HCT116 (cell line): ENCODE measurements around the gene NLRC4. TPM values are rescaled to one million over a fixed set of nuclear protein-coding genes. Genes with fewer than 3 reads are reported as not detected.

Source experiments
- ATAC-seq: fragments of 200-7000 bp; cut with Tn5 transposase; 2 replicates; pipeline ENCODE4 v1.9.1; 2020; ENCODE audit warnings: mild to moderate bottlenecking, moderate library complexity
- BruUV-seq: library from RNA; stranded (reverse); fragments of 400-500 nt; replicated peaks from 2 replicates; lab custom pipeline; 2021; lab: Mats Ljungman, UMichigan
- CTCF ChIA-PET: fragments of 300-600 bp; sonication (Branson Sonifier 250); formaldehyde crosslinking; loops from one replicate; lab custom pipeline; 2021; ENCODE audit warnings: antibody characterized with exemption; lab: Charles Lee
- POLR2A ChIA-PET: fragments of 300-600, 350-600 bp; sonication (Branson Sonifier 250); formaldehyde crosslinking; loops from one replicate; lab custom pipeline; 2021; ENCODE audit warnings: antibody characterized with exemption; lab: Charles Lee
- RAD21 ChIA-PET, 2 experiments: fragments of 300-600 bp; sonication (Branson Sonifier 250); formaldehyde crosslinking; loops; one replicate each; lab custom pipeline; 2023; ENCODE audit warnings: low total read pairs in 2 of 2; ENCODE audit not compliant: uncharacterized antibody in 2 of 2, unreplicated experiment in 2 of 2, low non-redundant PET in 1 of 2; lab: Charles Lee
- DNase-seq: peaks from one replicate; pipeline ENCODE4 v3.0.0-alpha.2; 2010; ENCODE audit warnings: low read depth, low spot score
- H2AFZ ChIP-seq: fragments of 200-600 bp; shearing (Covaris generic), sonication (generic); 2 replicates; pipeline ENCODE4 v1.6.1; 2017; ENCODE audit warnings: low read depth, mixed run types, mixed read lengths, antibody characterized with exemption, low read length; ENCODE audit not compliant: poor library complexity, severe bottlenecking
- H3K27ac ChIP-seq: 2 replicates; pipeline ENCODE4 v1.5.1; 2012; ENCODE audit warnings: low read depth, low read length
- H3K27me3 ChIP-seq: fragments of 200-600 bp; sonication (generic); 2 replicates; pipeline ENCODE4 v1.6.1; 2016; ENCODE audit warnings: mixed run types, low read length, mixed read lengths; ENCODE audit not compliant: insufficient read depth
- H3K36me3 ChIP-seq, 2 experiments: fragments of 200-500 bp in 1 of 2; fragments of 200-600 bp in 1 of 2; sonication (Bioruptor generic) in 1 of 2; sonication (generic) in 1 of 2; 2 replicates each; pipeline versions ENCODE4 v1.5.1 to v1.6.1; 2014 to 2016; ENCODE audit warnings: low read length in 2 of 2, inconsistent platforms in 1 of 2, mixed read lengths in 1 of 2, mixed run types in 1 of 2; ENCODE audit not compliant: insufficient read depth in 2 of 2, control insufficient read depth in 1 of 2
- H3K4me1 ChIP-seq, 2 experiments: fragments of 200-600 bp in 1 of 2; sonication (generic) in 1 of 2; 2 replicates each; pipeline versions ENCODE4 v1.5.1 to v1.6.1; 2012 to 2017; ENCODE audit warnings: low read length in 2 of 2, inconsistent platforms in 1 of 2, mild to moderate bottlenecking in 1 of 2, mixed read lengths in 1 of 2, mixed run types in 1 of 2, moderate library complexity in 1 of 2; ENCODE audit not compliant: insufficient read depth in 2 of 2, control insufficient read depth in 1 of 2
- H3K4me2 ChIP-seq: fragments of 200-600 bp; sonication (generic); 2 replicates; pipeline ENCODE4 v1.6.1; 2017; ENCODE audit warnings: mixed run types, low read length, mixed read lengths
- H3K4me3 ChIP-seq, 2 experiments: fragments of 200-600 bp in 1 of 2; sonication (generic) in 1 of 2; replicated peaks in 1 of 2; 2 replicates each; pipeline ENCODE4 v1.5.1; 2011 to 2016; ENCODE audit warnings: low read length in 2 of 2, control low read depth in 1 of 2, low read depth in 1 of 2, mild to moderate bottlenecking in 1 of 2, mixed read lengths in 1 of 2, mixed run types in 1 of 2
- H3K79me2 ChIP-seq: fragments of 200-600 bp; sonication (generic); 2 replicates; pipeline ENCODE4 v1.6.1; 2017; ENCODE audit warnings: mild to moderate bottlenecking, mixed run types, low read length, moderate library complexity, mixed read lengths; ENCODE audit not compliant: insufficient read depth
- H3K9ac ChIP-seq: fragments of 200-600 bp; sonication (generic); 2 replicates; pipeline ENCODE4 v1.6.1; 2016; ENCODE audit warnings: low read length, mixed read lengths
- H3K9me2 ChIP-seq: fragments of 200-600 bp; sonication (generic), shearing (Covaris generic); 2 replicates; pipeline ENCODE4 v1.6.1; 2017; ENCODE audit warnings: mixed run types, mild to moderate bottlenecking, moderate library complexity; ENCODE audit not compliant: insufficient read depth
- H3K9me3 ChIP-seq, 2 experiments: fragments of 200-500 bp in 1 of 2; fragments of 200-600 bp in 1 of 2; sonication (Bioruptor generic) in 1 of 2; sonication (generic) in 1 of 2; 2 replicates each; pipeline ENCODE4 v1.6.1; 2014 to 2017; ENCODE audit warnings: low read length in 2 of 2, mixed read lengths in 2 of 2, inconsistent platforms in 1 of 2, low read depth in 1 of 2, mild to moderate bottlenecking in 1 of 2, mixed run types in 1 of 2, moderate library complexity in 1 of 2; ENCODE audit not compliant: control insufficient read depth in 1 of 2, insufficient read depth in 1 of 2
- H4K20me1 ChIP-seq: fragments of 200-600 bp; sonication (generic), shearing (Covaris generic); 2 replicates; pipeline ENCODE4 v1.6.1; 2017; ENCODE audit warnings: mixed run types, mild to moderate bottlenecking, moderate library complexity; ENCODE audit not compliant: insufficient read depth
- CTCF ChIP-seq, 3 experiments: fragments of 200-600 bp in 1 of 3; sonication (generic) in 1 of 3; IDR thresholded peaks in 2 of 3; conservative IDR thresholded peaks in 1 of 3; 2 replicates each; pipeline ENCODE4 v1.5.1; 2012 to 2017; ENCODE audit warnings: low read depth in 2 of 3, low read length in 2 of 3, antibody characterized with exemption in 1 of 3, borderline replicate concordance in 1 of 3, control low read depth in 1 of 3, mild to moderate bottlenecking in 1 of 3, mixed read lengths in 1 of 3, mixed run types in 1 of 3, moderate library complexity in 1 of 3; ENCODE audit not compliant: insufficient read depth in 1 of 3
- EZH2 ChIP-seq: fragments of 200-600 bp; sonication (generic); IDR thresholded peaks from 2 replicates; pipeline ENCODE4 v1.6.1; 2017; ENCODE audit warnings: antibody characterized with exemption, mixed run types
- MAX ChIP-seq: IDR thresholded peaks from 2 replicates; pipeline ENCODE4 v1.6.1; 2012
- POLR2A ChIP-seq: IDR thresholded peaks from 2 replicates; pipeline ENCODE4 v1.7.0; 2011; ENCODE audit warnings: borderline replicate concordance; ENCODE audit not compliant: insufficient read depth, insufficient read length; ENCODE audit errors: extremely low read depth
- REST ChIP-seq: IDR thresholded peaks from 2 replicates; pipeline ENCODE4 v1.6.1; 2012; ENCODE audit warnings: low read depth
- SIN3A ChIP-seq: IDR thresholded peaks from 2 replicates; pipeline ENCODE4 v1.6.1; 2012; ENCODE audit warnings: low read depth
- ZNF274 ChIP-seq: fragments of 200-500 bp; sonication (Bioruptor generic); IDR thresholded peaks from 2 replicates; pipeline ENCODE4 v1.6.1; 2014; ENCODE audit warnings: mild to moderate bottlenecking, low read depth, low read length, inconsistent platforms
- intact Hi-C: fragments of 100-400 bp; cut with micrococcal nuclease; formaldehyde crosslinking; loops from 2 replicates; pipeline ENCODE4 v1.10.0; 2022
- total RNA-seq: library from RNA; stranded (reverse); gene quantifications from one replicate; pipeline ENCODE4 v1.2.1, GENCODE V29; 2021; ENCODE audit not compliant: unreplicated experiment
- TF ChIP-seq, protein P1 (sequence below): IDR thresholded peaks from 2 replicates; pipeline ENCODE4 v1.6.1; 2011; ENCODE audit warnings: mild to moderate bottlenecking, low read length, moderate library complexity; ENCODE audit not compliant: insufficient replicate concordance; ENCODE audit errors: extremely low read depth

Gene NLRC4
- total RNA-seq, 1 experiment from 2014 or later, result not detected

GRCh38 chr2:32246911-32247310 is 17.8 kb downstream of the NLRC4 start:
- Histone ChIP-seq H3K4me3 (no peak overlapping the region), H3K4me2 (no peak overlapping the region), H2AFZ (no peak overlapping the region), H3K27ac (no peak overlapping the region), H3K9me2 (no peaks in the 10 kb centered on the region), H3K27me3 (no peaks in the 10 kb centered on the region), H3K36me3 (no peaks in the 10 kb centered on the region), H3K4me1 (no peaks in the 10 kb centered on the region), H3K9me3 (no peaks in the 10 kb centered on the region), H3K79me2 (no peaks in the 10 kb centered on the region), H4K20me1 (no peaks in the 10 kb centered on the region; the same call in 1 of the 2 replicates), H3K9ac (no peak overlapping the region)
- no TSS peak for BruUV-seq
- intact Hi-C loops, result no loop called here
- TF ChIP-seq MAX (no peak), ZNF274 (no peak), REST (no peak), POLR2A (no peak), SIN3A (no peak), EZH2 (no peak), CTCF (IDR thresholded peaks at IDR 0.05 in 2 of 3, conservative IDR thresholded peaks at IDR 0.05 in 1 of 3; ENCODE audit: borderline replicate concordance in 1 of 3, insufficient read depth in 1 of 3, low read depth in 2 of 3, low read length in 2 of 3) (no peak)
- TF ChIP-seq, protein P1, sequence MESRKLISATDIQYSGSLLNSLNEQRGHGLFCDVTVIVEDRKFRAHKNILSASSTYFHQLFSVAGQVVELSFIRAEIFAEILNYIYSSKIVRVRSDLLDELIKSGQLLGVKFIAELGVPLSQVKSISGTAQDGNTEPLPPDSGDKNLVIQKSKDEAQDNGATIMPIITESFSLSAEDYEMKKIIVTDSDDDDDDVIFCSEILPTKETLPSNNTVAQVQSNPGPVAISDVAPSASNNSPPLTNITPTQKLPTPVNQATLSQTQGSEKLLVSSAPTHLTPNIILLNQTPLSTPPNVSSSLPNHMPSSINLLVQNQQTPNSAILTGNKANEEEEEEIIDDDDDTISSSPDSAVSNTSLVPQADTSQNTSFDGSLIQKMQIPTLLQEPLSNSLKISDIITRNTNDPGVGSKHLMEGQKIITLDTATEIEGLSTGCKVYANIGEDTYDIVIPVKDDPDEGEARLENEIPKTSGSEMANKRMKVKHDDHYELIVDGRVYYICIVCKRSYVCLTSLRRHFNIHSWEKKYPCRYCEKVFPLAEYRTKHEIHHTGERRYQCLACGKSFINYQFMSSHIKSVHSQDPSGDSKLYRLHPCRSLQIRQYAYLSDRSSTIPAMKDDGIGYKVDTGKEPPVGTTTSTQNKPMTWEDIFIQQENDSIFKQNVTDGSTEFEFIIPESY, result no peak
- ChIA-PET RAD21 (no interaction called here), POLR2A (interaction anchor here (1.0 kb wide), 1 partner anchor 9 kb away, joined by 3 read pairs; no protein-coding TSS in a partner anchor), CTCF (no interaction called here)
- DNase-seq, result no peak
- no peak for ATAC-seq
